Coronary artery (tissue), 2 donors: ENCODE measurements around the gene LYZ.
A peak's percentile ranks its signal among the peaks of the same experiment; 100 is the strongest.

Experiments
- DNase-seq: peaks from one replicate; pipeline ENCODE4 v3.0.0-alpha.2; 2017; ENCODE audit warnings: low spot score
- H3K27ac ChIP-seq, 2 donors: fragments of 200-600 bp; sonication (generic); one replicate each; pipeline ENCODE4 v1.5.1; 2016 to 2019
- H3K4me3 ChIP-seq: fragments of 200-600 bp; sonication (generic); 2 replicates; pipeline ENCODE4 v1.5.1; 2016; ENCODE audit warnings: mild to moderate bottlenecking, moderate library complexity
- CTCF ChIP-seq: fragments of 200-600 bp; sonication (generic); IDR thresholded peaks from one replicate; pipeline ENCODE4 v1.5.1; 2019; ENCODE audit warnings: antibody characterized with exemption

The LYZ gene

GRCh38 chr12:69386921-69387320, 38.7 kb downstream of the LYZ start:
- Histone ChIP-seq H3K4me3 (no peak overlapping the region), H3K27ac (no peak overlapping the region)
- no peak for TF ChIP-seq CTCF
- DNase-seq, result no peak

- TF ChIP-seq CTCF, result peak; percentile 61
- no peak for DNase-seq
- Histone ChIP-seq H3K27ac (no peak overlapping the region), H3K4me3 (no peak overlapping the region)
Measured at GRCh38 chr12:69388371-69388770, 40.2 kb downstream of the LYZ start.

GRCh38 chr12:69389831-69390230, 41.6 kb downstream of the LYZ start:
- Histone ChIP-seq H3K27ac (peak overlapping the region in 1 of 2 donors; percentile 30), H3K4me3 (no peak overlapping the region)
- TF ChIP-seq CTCF, result no peak
- no peak for DNase-seq

GRCh38 chr12:69392179-69392928, 44.2 kb downstream of the LYZ start:
- no peak for TF ChIP-seq CTCF
- DNase-seq, result no peak
- no peak overlapping the region for H3K27ac ChIP-seq
- no peak overlapping the region for H3K4me3 ChIP-seq

- no peak for TF ChIP-seq CTCF
- Histone ChIP-seq H3K4me3 (no peak overlapping the region), H3K27ac (no peak overlapping the region)
- no peak for DNase-seq
Measured at GRCh38 chr12:69396041-69396440, 47.9 kb downstream of the LYZ start.

- no peak for DNase-seq
- no peak overlapping the region for H3K27ac ChIP-seq
- H3K4me3 ChIP-seq, result no peak overlapping the region
- TF ChIP-seq CTCF, result no peak
Measured at GRCh38 chr12:69396963-69397362, 48.8 kb downstream of the LYZ start.

- no peak for TF ChIP-seq CTCF
- no peak for DNase-seq
- Histone ChIP-seq H3K4me3 (no peak overlapping the region), H3K27ac (no peak overlapping the region)
Measured at GRCh38 chr12:69397978-69398377, 49.8 kb downstream of the LYZ start.
